ENCODE data around the gene NMNAT2.

- TF ChIP-seq TAF1 (IDR thresholded peaks at IDR 0.05; ENCODE audit: borderline replicate concordance, insufficient read depth, low read length) = no peak
- TF ChIP-seq SIN3A (IDR thresholded peaks at IDR 0.05; ENCODE audit: borderline replicate concordance, insufficient read depth, low read length) = no peak
- no peak for TF ChIP-seq POLR2AphosphoS5 (IDR thresholded peaks at IDR 0.05; ENCODE audit: low read depth, low read length)
- TF ChIP-seq REST (IDR thresholded peaks at IDR 0.05; ENCODE audit: insufficient read depth in 1 of 2, low read depth in 2 of 2, low read length in 2 of 2) = no peak
Observed at GRCh38 chr1:183443011-183443410, 24.8 kb upstream of the NMNAT2 start.

Data from PFSK-1 (cell line).